H1 (cell line): ENCODE measurements around the gene TTC28. TPM values are rescaled to one million over a fixed set of nuclear protein-coding genes. Genes with fewer than 3 reads are reported as not detected.

Experiments
- CTCF ChIA-PET: fragments of 300-600 bp; sonication (Branson Sonifier 250); formaldehyde crosslinking; loops from one replicate; lab custom pipeline; 2021; ENCODE audit not compliant: partially characterized antibody; lab: Charles Lee
- POLR2A ChIA-PET: fragments of 300-600 bp; sonication (Branson Sonifier 250); formaldehyde crosslinking; loops from one replicate; lab custom pipeline; 2021; ENCODE audit warnings: inconsistent platforms; ENCODE audit not compliant: partially characterized antibody; lab: Charles Lee
- DNase-seq, 2 experiments: peaks; one replicate each; pipeline versions ENCODE4 v3.0.0 to v3.0.0-alpha.2; 2010 to 2022; ENCODE audit warnings: low spot score in 2 of 2, low read depth in 1 of 2, mixed read lengths in 1 of 2
- FAIRE-seq: peaks from 2 replicates; lab custom pipeline; 2011; peaks lifted over from hg19 to GRCh38; lab: Jason Lieb, UNC
- H2AFZ ChIP-seq: 2 replicates; pipeline ENCODE4 v1.8.1; 2012; ENCODE audit warnings: low read length, inconsistent platforms
- H2AK5ac ChIP-seq: 2 replicates; pipeline ENCODE4 v1.6.1; 2013; ENCODE audit warnings: low read depth, low read length
- H2BK120ac ChIP-seq: replicated peaks from 2 replicates; pipeline ENCODE3; 2013; ENCODE audit warnings: low read depth, low read length, inconsistent platforms
- H2BK12ac ChIP-seq: 2 replicates; pipeline ENCODE4 v1.6.1; 2013; ENCODE audit warnings: low read depth, low read length
- H2BK15ac ChIP-seq: 2 replicates; pipeline ENCODE4 v1.6.1; 2013; ENCODE audit warnings: low read length
- H2BK20ac ChIP-seq: 2 replicates; pipeline ENCODE4 v1.6.1; 2013; ENCODE audit warnings: low read length
- H2BK5ac ChIP-seq: 2 replicates; pipeline ENCODE4 v1.6.1; 2013; ENCODE audit warnings: low read depth, low read length
- H3K14ac ChIP-seq: 2 replicates; pipeline ENCODE4 v1.6.1; 2013; ENCODE audit warnings: inconsistent platforms; ENCODE audit not compliant: insufficient read length
- H3K18ac ChIP-seq: 2 replicates; pipeline ENCODE4 v1.6.1; 2013; ENCODE audit warnings: low read length; ENCODE audit errors: extremely low read depth
- H3K23ac ChIP-seq: 2 replicates; pipeline ENCODE4 v1.6.1; 2013; ENCODE audit warnings: inconsistent platforms; ENCODE audit not compliant: insufficient read length
- H3K23me2 ChIP-seq: 2 replicates; pipeline ENCODE4 v1.6.1; 2013; ENCODE audit warnings: low read depth, low read length
- H3K27ac ChIP-seq: 2 replicates; pipeline ENCODE4 v1.6.1; 2011; ENCODE audit warnings: low read depth, low read length, inconsistent platforms
- H3K27me3 ChIP-seq, 4 experiments: replicated peaks in 1 of 4; 1 replicate in 1 of 4; 2 replicates in 3 of 4; pipeline versions ENCODE4 v1.6.1 to v1.8.1; 2011 to 2013; ENCODE audit warnings: low read length in 3 of 4, mild to moderate bottlenecking in 3 of 4, inconsistent platforms in 2 of 4, mixed read lengths in 2 of 4, moderate library complexity in 1 of 4; ENCODE audit not compliant: control insufficient read depth in 3 of 4, insufficient read depth in 3 of 4; ENCODE audit errors: extremely low read depth in 1 of 4
- H3K36me3 ChIP-seq, 4 experiments: 2 replicates each; pipeline versions ENCODE4 v1.6.1 to v1.8.1; 2011 to 2013; ENCODE audit warnings: mild to moderate bottlenecking in 4 of 4, low read length in 3 of 4, moderate library complexity in 2 of 4, control low read depth in 1 of 4, inconsistent platforms in 1 of 4; ENCODE audit not compliant: insufficient read depth in 4 of 4, control insufficient read depth in 2 of 4
- H3K4ac ChIP-seq: replicated peaks from 2 replicates; pipeline ENCODE3; 2013; ENCODE audit warnings: low read length, low read depth, mixed read lengths, inconsistent platforms; ENCODE audit not compliant: insufficient read length
- H3K4me1 ChIP-seq, 4 experiments: replicated peaks in 1 of 4; 1 replicate in 1 of 4; 2 replicates in 3 of 4; pipeline versions ENCODE4 v1.6.1 to v1.8.1; 2011 to 2013; ENCODE audit warnings: low read length in 3 of 4, inconsistent platforms in 2 of 4, mixed read lengths in 1 of 4; ENCODE audit not compliant: insufficient read depth in 4 of 4, control insufficient read depth in 3 of 4
- H3K4me2 ChIP-seq, 2 experiments: 2 replicates each; pipeline versions ENCODE4 v1.6.1 to v1.8.1; 2011 to 2013; ENCODE audit warnings: low read depth in 2 of 2, low read length in 2 of 2, control low read depth in 1 of 2, inconsistent platforms in 1 of 2, mild to moderate bottlenecking in 1 of 2; ENCODE audit not compliant: insufficient read depth in 1 of 2
- H3K4me3 ChIP-seq, 4 experiments: fragments of 200-600, 300-600 bp in 1 of 4; sonication (generic), shearing (Covaris generic), sonication (Bioruptor Twin) in 1 of 4; 2 replicates each; pipeline versions ENCODE4 v1.5.1 to v1.8.1; 2011 to 2016; ENCODE audit warnings: low read length in 4 of 4, low read depth in 3 of 4, control low read depth in 2 of 4, inconsistent platforms in 2 of 4, mild to moderate bottlenecking in 2 of 4, mixed read lengths in 1 of 4, moderate library complexity in 1 of 4; ENCODE audit not compliant: insufficient read depth in 2 of 4; ENCODE audit errors: extremely low read depth in 1 of 4
- H3K56ac ChIP-seq: replicated peaks from 2 replicates; pipeline ENCODE3; 2013; ENCODE audit warnings: low read depth, mild to moderate bottlenecking, mixed read lengths, low read length, inconsistent platforms; ENCODE audit not compliant: insufficient read length
- H3K79me1 ChIP-seq: 2 replicates; pipeline ENCODE4 v1.6.1; 2013; ENCODE audit warnings: low read depth, low read length, control low read depth
- H3K79me2 ChIP-seq, 2 experiments: 2 replicates each; pipeline versions ENCODE4 v1.6.1 to v1.8.1; 2012 to 2013; ENCODE audit warnings: low read length in 2 of 2, mild to moderate bottlenecking in 2 of 2, inconsistent platforms in 1 of 2; ENCODE audit not compliant: insufficient read depth in 2 of 2, control insufficient read depth in 1 of 2
- H3K9ac ChIP-seq, 4 experiments: replicated peaks in 1 of 4; 1 replicate in 1 of 4; 2 replicates in 3 of 4; pipeline versions ENCODE4 v1.6.1 to v1.8.1; 2011 to 2013; ENCODE audit warnings: low read depth in 3 of 4, low read length in 3 of 4, control low read depth in 2 of 4, mild to moderate bottlenecking in 2 of 4, moderate library complexity in 2 of 4, inconsistent platforms in 1 of 4; ENCODE audit errors: extremely low read depth in 1 of 4
- H3K9me3 ChIP-seq, 2 experiments: 2 replicates each; pipeline versions ENCODE4 v1.6.1 to v1.8.1; 2012 to 2013; ENCODE audit warnings: mild to moderate bottlenecking in 2 of 2, moderate library complexity in 2 of 2, control low read depth in 1 of 2, inconsistent platforms in 1 of 2, low read depth in 1 of 2, low read length in 1 of 2, mixed read lengths in 1 of 2; ENCODE audit not compliant: insufficient read depth in 2 of 2
- H4K20me1 ChIP-seq, 2 experiments: replicated peaks in 1 of 2; 2 replicates each; pipeline versions ENCODE3 to v1.8.1; 2011 to 2013; ENCODE audit warnings: inconsistent platforms in 2 of 2, low read length in 2 of 2, mild to moderate bottlenecking in 1 of 2; ENCODE audit not compliant: insufficient read depth in 2 of 2, control insufficient read depth in 1 of 2
- H4K5ac ChIP-seq: 2 replicates; pipeline ENCODE4 v1.6.1; 2013; ENCODE audit warnings: low read length, low read depth, mixed read lengths, inconsistent platforms; ENCODE audit not compliant: insufficient read length
- H4K8ac ChIP-seq: 2 replicates; pipeline ENCODE4 v1.8.0; 2013; ENCODE audit warnings: mild to moderate bottlenecking, moderate library complexity, low read length, inconsistent platforms; ENCODE audit not compliant: insufficient read depth; ENCODE audit errors: extremely low read depth
- H4K91ac ChIP-seq: replicated peaks from 2 replicates; pipeline ENCODE3; 2013; ENCODE audit warnings: low read length, mixed read lengths, inconsistent platforms; ENCODE audit not compliant: insufficient read length
- CBX8 ChIP-seq: fragments of 300-800, 300-1000 bp; sonication (generic); IDR thresholded peaks from 2 replicates; pipeline ENCODE4 v1.7.1; 2016; ENCODE audit warnings: low read depth, low read length, borderline replicate concordance
- KDM4A ChIP-seq: IDR thresholded peaks from one replicate; pipeline ENCODE4 v1.7.1; 2012; ENCODE audit warnings: low read depth, mild to moderate bottlenecking, moderate library complexity, low read length, inconsistent platforms; ENCODE audit not compliant: severe bottlenecking
- RBBP5 ChIP-seq: IDR thresholded peaks from 2 replicates; pipeline ENCODE4 v1.7.1; 2012; ENCODE audit warnings: low read depth, mild to moderate bottlenecking, inconsistent platforms, low read length, moderate library complexity, borderline replicate concordance
- RXRA ChIP-seq: IDR thresholded peaks from 2 replicates; pipeline ENCODE4 v1.6.1; 2011; ENCODE audit warnings: low read depth, mild to moderate bottlenecking, low read length, moderate library complexity; ENCODE audit not compliant: insufficient read depth
- SP2 ChIP-seq: IDR thresholded peaks from 2 replicates; pipeline ENCODE4 v1.6.1; 2012; ENCODE audit warnings: mild to moderate bottlenecking, low read length, inconsistent platforms
- SUZ12 ChIP-seq: fragments of 200-600 bp; sonication (generic); IDR thresholded peaks from 2 replicates; pipeline ENCODE4 v1.6.1; 2012; ENCODE audit warnings: mild to moderate bottlenecking, inconsistent platforms, low read length, moderate library complexity, mixed read lengths
- ZNF274 ChIP-seq: IDR thresholded peaks from 2 replicates; pipeline ENCODE4 v1.7.0; 2012; ENCODE audit warnings: low read length, borderline replicate concordance; ENCODE audit errors: extremely low read depth
- WGBS, 2 experiments: shearing (Covaris generic) in 1 of 2; methylation state at CpG; one replicate each; pipeline versions ENCODE4 v1.1.6 to v1.1.7; 2013 to 2015; ENCODE audit warnings: low lambda C conversion rate in 2 of 2, mixed read lengths in 2 of 2, inconsistent platforms in 1 of 2, low coverage in 1 of 2, missing lambda C conversion rate in 1 of 2; ENCODE audit not compliant: insufficient replicate concordance in 2 of 2, insufficient coverage in 1 of 2, insufficient read length in 1 of 2; ENCODE audit errors: extremely low coverage in 1 of 2, missing lambda C conversion rate in 1 of 2; 5-methylcytosine and 5-hydroxymethylcytosine counted together
- polyA plus RNA-seq, 7 experiments: library from polyadenylated mRNA; depleted of rRNA in 3 of 7; stranded (reverse) in 5 of 7; unstranded in 2 of 7; fragments of >200 nt in 5 of 7; fragments of 200-250 nt in 2 of 7; gene quantifications; 1 replicate in 5 of 7; 2 replicates in 1 of 7; 4 replicates in 1 of 7; pipeline versions ENCODE4 v1.2.1 to v1.2.3, GENCODE V29; 2011 to 2013; ENCODE audit warnings: missing spikeins in 2 of 7, mixed read lengths in 2 of 7
- total RNA-seq: library from RNA; stranded (reverse); fragmentation: NEBNext Ultra II Directional; extraction: Animal tissue kit (Norgen Biotek cat#: 25700); gene quantifications from 2 replicates; pipeline ENCODE4 v1.2.1, GENCODE V29; 2021

The TTC28 gene
- total and polyA plus RNA-seq, 2 of the 8 experiments (the other 6 are each of a cell fraction or from before 2014, with no cell fraction given) = 2.6 to 12.6 TPM

- no peak for FAIRE-seq
Observed at GRCh38 chr22:28728621-28729313, 49.1 kb upstream of the TTC28 start.

More at GRCh38 chr22:28728621-28729313, 49.1 kb upstream of the TTC28 start:
- H3K4me3 ChIP-seq = no peak overlapping the region
- no peak overlapping the region for H3K27ac ChIP-seq
- no peak overlapping the region for H3K9ac ChIP-seq
- H3K79me2 ChIP-seq = peaks cover 0 to 13% of the 10 kb centered on the region in 2 experiments; a peak in 2 of 4 replicates
- no peak overlapping the region for H3K4me2 ChIP-seq
- ChIA-PET CTCF (interaction anchor here (0.6 kb wide), 1 partner anchor 1676 kb away, joined by 3 read pairs; no protein-coding TSS in a partner anchor), POLR2A (interaction anchor here (0.7 to 1.2 kb wide), 2 partner anchors 12 to 85 kb away, joined by 3 to 4 read pairs; partner anchors contain the start of gene CHEK2)
- H3K79me1 ChIP-seq = no peaks in the 10 kb centered on the region; the same call in 1 of the 2 replicates
- H3K9me3 ChIP-seq = no peaks in the 10 kb centered on the region
- H2BK120ac ChIP-seq = no peak overlapping the region
- H3K23me2 ChIP-seq = no peaks in the 10 kb centered on the region
- no peak overlapping the region for H4K8ac ChIP-seq
- no peaks in the 10 kb centered on the region for H3K27me3 ChIP-seq
- H3K4ac ChIP-seq = no peak overlapping the region
- TF ChIP-seq ZNF274 (no peak), SUZ12 (no peak), CBX8 (no peak), RBBP5 (no peak), KDM4A (no peak), RXRA (no peak), SP2 (no peak)
- DNase-seq = no peak
- no peak overlapping the region for H2AK5ac ChIP-seq
- H3K56ac ChIP-seq = no peak overlapping the region
- no peak overlapping the region for H3K14ac ChIP-seq
- no peak overlapping the region for H2BK15ac ChIP-seq
- H3K18ac ChIP-seq = no peak overlapping the region
- no peak overlapping the region for H2BK20ac ChIP-seq
- no peak overlapping the region for H4K91ac ChIP-seq
- WGBS, 2 experiments = 92% methylated on average over 10 of the region's 10 CpGs; no CpG with 5 or more reads in 1 of the 2 experiments
- H4K20me1 ChIP-seq = no peaks in the 10 kb centered on the region
- no peak overlapping the region for H3K23ac ChIP-seq
- H2BK5ac ChIP-seq = no peak overlapping the region
- H2AFZ ChIP-seq = no peak overlapping the region
- no peak overlapping the region for H4K5ac ChIP-seq
- no peaks in the 10 kb centered on the region for H3K4me1 ChIP-seq
- H2BK12ac ChIP-seq = no peak overlapping the region
- peaks cover 2 to 31% (median 15%) of the 10 kb centered on the region in 4 experiments; a peak in 7 of 8 replicates for H3K36me3 ChIP-seq
